IMR-90 (cell line): ENCODE measurements around the gene SLN.

Experiments used
- CEBPB ChIP-seq: IDR thresholded peaks from 2 replicates; pipeline ENCODE4 v1.6.1; 2012; ENCODE audit warnings: low read depth, low read length, improper control_type of control experiment
- CHD1 ChIP-seq: IDR thresholded peaks from 2 replicates; pipeline ENCODE4 v1.6.1; 2012; ENCODE audit warnings: low read depth, low read length, improper control_type of control experiment
- MAFK ChIP-seq: IDR thresholded peaks from 2 replicates; pipeline ENCODE4 v1.6.1; 2012; ENCODE audit warnings: low read depth, low read length, improper control_type of control experiment
- NFE2L2 ChIP-seq: fragments of 150-350 bp; IDR thresholded peaks from 2 replicates; pipeline ENCODE4 v1.6.1; 2016; ENCODE audit warnings: low read depth, mild to moderate bottlenecking, low read length
- POLR2A ChIP-seq: IDR thresholded peaks from 2 replicates; pipeline ENCODE4 v1.6.1; 2012; ENCODE audit warnings: mild to moderate bottlenecking, low read depth, low read length
- RAD21 ChIP-seq: IDR thresholded peaks from 2 replicates; pipeline ENCODE4 v1.6.1; 2012; ENCODE audit warnings: low read length, improper control_type of control experiment
- RFX5 ChIP-seq: IDR thresholded peaks from 2 replicates; pipeline ENCODE4 v1.8.0; 2012; ENCODE audit warnings: low read depth, mild to moderate bottlenecking, low read length, moderate library complexity
- SMC3 ChIP-seq: fragments of 150-350 bp; IDR thresholded peaks from 2 replicates; pipeline ENCODE4 v1.6.1; 2016; ENCODE audit warnings: low read depth, mild to moderate bottlenecking, antibody characterized with exemption, low read length, moderate library complexity
- TF ChIP-seq, protein P1 (sequence below): conservative IDR thresholded peaks from 2 replicates; pipeline ENCODE4 v1.5.1; 2012; ENCODE audit warnings: mild to moderate bottlenecking, low read depth, low read length, improper control_type of control experiment
- TF ChIP-seq, protein P2 (sequence below): fragments of 150-350 bp; IDR thresholded peaks from 2 replicates; pipeline ENCODE4 v1.6.1; 2016; ENCODE audit warnings: low read depth, mild to moderate bottlenecking, low read length, moderate library complexity, borderline replicate concordance

GRCh38 chr11:107752508-107752907, 40.7 kb upstream of the SLN start:
- TF ChIP-seq, protein P1, sequence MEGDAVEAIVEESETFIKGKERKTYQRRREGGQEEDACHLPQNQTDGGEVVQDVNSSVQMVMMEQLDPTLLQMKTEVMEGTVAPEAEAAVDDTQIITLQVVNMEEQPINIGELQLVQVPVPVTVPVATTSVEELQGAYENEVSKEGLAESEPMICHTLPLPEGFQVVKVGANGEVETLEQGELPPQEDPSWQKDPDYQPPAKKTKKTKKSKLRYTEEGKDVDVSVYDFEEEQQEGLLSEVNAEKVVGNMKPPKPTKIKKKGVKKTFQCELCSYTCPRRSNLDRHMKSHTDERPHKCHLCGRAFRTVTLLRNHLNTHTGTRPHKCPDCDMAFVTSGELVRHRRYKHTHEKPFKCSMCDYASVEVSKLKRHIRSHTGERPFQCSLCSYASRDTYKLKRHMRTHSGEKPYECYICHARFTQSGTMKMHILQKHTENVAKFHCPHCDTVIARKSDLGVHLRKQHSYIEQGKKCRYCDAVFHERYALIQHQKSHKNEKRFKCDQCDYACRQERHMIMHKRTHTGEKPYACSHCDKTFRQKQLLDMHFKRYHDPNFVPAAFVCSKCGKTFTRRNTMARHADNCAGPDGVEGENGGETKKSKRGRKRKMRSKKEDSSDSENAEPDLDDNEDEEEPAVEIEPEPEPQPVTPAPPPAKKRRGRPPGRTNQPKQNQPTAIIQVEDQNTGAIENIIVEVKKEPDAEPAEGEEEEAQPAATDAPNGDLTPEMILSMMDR, result no peak
- TF ChIP-seq POLR2A, result no peak
- no peak for TF ChIP-seq CEBPB
- TF ChIP-seq, protein P2, sequence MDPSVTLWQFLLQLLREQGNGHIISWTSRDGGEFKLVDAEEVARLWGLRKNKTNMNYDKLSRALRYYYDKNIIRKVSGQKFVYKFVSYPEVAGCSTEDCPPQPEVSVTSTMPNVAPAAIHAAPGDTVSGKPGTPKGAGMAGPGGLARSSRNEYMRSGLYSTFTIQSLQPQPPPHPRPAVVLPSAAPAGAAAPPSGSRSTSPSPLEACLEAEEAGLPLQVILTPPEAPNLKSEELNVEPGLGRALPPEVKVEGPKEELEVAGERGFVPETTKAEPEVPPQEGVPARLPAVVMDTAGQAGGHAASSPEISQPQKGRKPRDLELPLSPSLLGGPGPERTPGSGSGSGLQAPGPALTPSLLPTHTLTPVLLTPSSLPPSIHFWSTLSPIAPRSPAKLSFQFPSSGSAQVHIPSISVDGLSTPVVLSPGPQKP, result no peak
- no peak for TF ChIP-seq SMC3
- TF ChIP-seq MAFK, result no peak
- TF ChIP-seq RAD21, result no peak
- TF ChIP-seq NFE2L2, result no peak
- no peak for TF ChIP-seq RFX5
- no peak for TF ChIP-seq CHD1
